Measurements from ENCODE around the gene SAMD4A. TPM values are rescaled to one million over a fixed set of nuclear protein-coding genes. Genes with fewer than 3 reads are reported as not detected.
"Not testable (repeated sequence)": the region's sequence is repeated elsewhere in the genome, so short reads cannot be mapped to it uniquely, and the experiment has no call there.

Gene SAMD4A
- total RNA-seq, 1 donor from 2014 or later: 30.6 TPM

GRCh38 chr14:54747616-54748015 is 180.7 kb downstream of the SAMD4A start:
- TF ChIP-seq, protein P1, sequence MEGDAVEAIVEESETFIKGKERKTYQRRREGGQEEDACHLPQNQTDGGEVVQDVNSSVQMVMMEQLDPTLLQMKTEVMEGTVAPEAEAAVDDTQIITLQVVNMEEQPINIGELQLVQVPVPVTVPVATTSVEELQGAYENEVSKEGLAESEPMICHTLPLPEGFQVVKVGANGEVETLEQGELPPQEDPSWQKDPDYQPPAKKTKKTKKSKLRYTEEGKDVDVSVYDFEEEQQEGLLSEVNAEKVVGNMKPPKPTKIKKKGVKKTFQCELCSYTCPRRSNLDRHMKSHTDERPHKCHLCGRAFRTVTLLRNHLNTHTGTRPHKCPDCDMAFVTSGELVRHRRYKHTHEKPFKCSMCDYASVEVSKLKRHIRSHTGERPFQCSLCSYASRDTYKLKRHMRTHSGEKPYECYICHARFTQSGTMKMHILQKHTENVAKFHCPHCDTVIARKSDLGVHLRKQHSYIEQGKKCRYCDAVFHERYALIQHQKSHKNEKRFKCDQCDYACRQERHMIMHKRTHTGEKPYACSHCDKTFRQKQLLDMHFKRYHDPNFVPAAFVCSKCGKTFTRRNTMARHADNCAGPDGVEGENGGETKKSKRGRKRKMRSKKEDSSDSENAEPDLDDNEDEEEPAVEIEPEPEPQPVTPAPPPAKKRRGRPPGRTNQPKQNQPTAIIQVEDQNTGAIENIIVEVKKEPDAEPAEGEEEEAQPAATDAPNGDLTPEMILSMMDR (IDR thresholded peaks at IDR 0.05): no peak
- peaks cover 16% of the 10 kb centered on the region for H3K36me3 ChIP-seq
- H3K4me3 ChIP-seq: no peak overlapping the region
- no peaks in the 10 kb centered on the region for H3K4me1 ChIP-seq
- DNase-seq (no peak), ATAC-seq (no peak)
- no peaks in the 10 kb centered on the region for H3K9me3 ChIP-seq
- H3K27ac ChIP-seq: no peak overlapping the region
- no peaks in the 10 kb centered on the region for H3K27me3 ChIP-seq (ENCODE audit: low read depth)
- intact Hi-C loops (cut with DNase I): no loop called here

DNA sequence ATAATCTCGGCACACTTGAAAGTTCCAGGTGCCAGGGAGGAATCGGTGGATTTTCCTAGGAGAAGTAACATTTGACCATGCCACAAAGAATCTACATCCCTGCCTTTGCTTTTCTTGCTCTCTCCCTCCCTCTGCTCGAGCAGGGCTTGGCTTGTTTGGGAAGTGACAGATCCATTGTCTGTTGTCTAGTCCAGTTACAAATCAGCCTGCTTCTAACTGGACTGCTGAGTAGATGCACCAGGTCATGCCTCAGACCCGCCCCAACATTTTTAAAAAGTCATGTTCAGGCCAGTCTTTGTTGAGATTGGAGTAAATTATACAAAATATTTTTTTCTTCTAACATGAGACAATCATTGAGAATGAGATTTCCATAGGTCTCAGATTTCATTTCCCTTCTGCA is 182.3 kb downstream of the SAMD4A start:
- H3K4me3 ChIP-seq: no peak overlapping the region
- no peaks in the 10 kb centered on the region for H3K27me3 ChIP-seq (ENCODE audit: low read depth)
- ATAC-seq (no peak), DNase-seq (no peak)
- H3K4me1 ChIP-seq: no peaks in the 10 kb centered on the region
- TF ChIP-seq, protein P1 (IDR thresholded peaks at IDR 0.05): no peak
- H3K36me3 ChIP-seq: peaks cover 21% of the 10 kb centered on the region
- H3K9me3 ChIP-seq: no peaks in the 10 kb centered on the region
- intact Hi-C loops (cut with DNase I): no loop called here
- no peak overlapping the region for H3K27ac ChIP-seq

DNA sequence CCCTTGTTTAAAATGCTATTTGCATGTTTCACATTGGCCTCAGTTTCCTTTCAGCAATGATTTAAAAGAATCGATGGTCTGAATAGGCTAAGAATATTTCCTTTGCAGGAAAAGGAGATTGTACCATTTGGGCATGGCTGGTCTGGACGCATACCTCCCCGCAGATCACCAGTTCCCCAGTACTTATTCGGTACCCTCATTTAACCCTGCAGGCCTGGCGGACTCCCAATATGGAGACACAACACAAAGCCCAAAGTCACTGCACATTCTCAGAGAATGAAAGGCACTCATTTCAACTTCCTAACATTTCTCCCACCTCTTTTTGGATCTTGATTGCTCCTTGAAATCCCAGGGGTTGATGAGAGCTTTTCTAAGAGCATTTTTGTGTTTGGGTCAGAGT is 182.8 kb downstream of the SAMD4A start:
- TF ChIP-seq, protein P1 (IDR thresholded peaks at IDR 0.05): no peak
- Histone ChIP-seq H3K9me3 (no peaks in the 10 kb centered on the region), H3K4me1 (no peaks in the 10 kb centered on the region), H3K27ac (no peak overlapping the region), H3K27me3 (ENCODE audit: low read depth) (no peaks in the 10 kb centered on the region), H3K4me3 (no peak overlapping the region), H3K36me3 (peaks cover 22% of the 10 kb centered on the region)
- intact Hi-C loops (cut with DNase I): no loop called here
- DNase-seq (no peak), ATAC-seq (no peak)

DNA sequence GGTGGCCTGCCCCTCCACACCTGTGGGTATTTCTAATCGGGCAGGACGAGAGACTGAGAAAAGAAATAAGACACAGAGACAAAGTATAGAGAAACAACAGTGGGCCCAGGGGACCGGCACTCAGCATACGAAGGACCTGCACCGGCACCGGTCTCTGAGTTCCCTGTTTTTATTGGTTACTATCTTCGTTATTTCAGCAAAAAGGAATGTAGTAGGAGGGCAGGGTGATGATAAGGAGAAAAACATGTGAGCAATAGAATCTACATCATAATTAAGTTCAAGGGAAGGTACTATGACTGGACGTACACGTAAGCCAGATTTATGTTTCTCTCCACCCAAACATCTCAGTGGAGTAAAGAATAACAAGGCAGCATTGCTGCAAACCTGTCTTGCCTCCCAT is 185.7 kb downstream of the SAMD4A start:
- H3K27ac ChIP-seq; intact Hi-C loops (cut with DNase I); DNase-seq; H3K4me3 ChIP-seq; H3K27me3 ChIP-seq (ENCODE audit: low read depth); ATAC-seq; H3K9me3 ChIP-seq: not testable (repeated sequence)
- H3K36me3 ChIP-seq: peaks cover 28% of the 10 kb centered on the region
- H3K4me1 ChIP-seq: peaks cover 11% of the 10 kb centered on the region

DNA sequence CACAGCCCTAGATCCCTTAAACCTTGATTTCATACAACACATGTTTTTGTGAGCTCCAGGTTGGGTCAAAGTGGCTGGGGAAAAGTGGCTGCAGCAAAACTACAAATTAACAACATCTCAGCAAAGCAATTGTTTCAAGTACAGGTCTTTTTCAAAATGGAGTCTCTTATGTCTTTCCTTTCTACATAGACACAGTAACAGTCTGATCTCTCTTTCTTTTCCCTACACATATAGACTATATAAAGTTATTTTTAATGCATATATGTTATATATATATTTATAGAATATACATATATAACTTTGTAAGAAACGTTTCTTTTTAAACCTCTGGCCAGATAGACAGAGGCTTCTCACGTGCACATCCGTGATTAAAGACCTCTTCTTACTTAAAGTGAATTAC is 186.5 kb downstream of the SAMD4A start:
- H3K9me3 ChIP-seq; DNase-seq; H3K27me3 ChIP-seq (ENCODE audit: low read depth); H3K27ac ChIP-seq; H3K4me3 ChIP-seq; ATAC-seq; intact Hi-C loops (cut with DNase I): not testable (repeated sequence)
- H3K4me1 ChIP-seq: peaks cover 15% of the 10 kb centered on the region
- H3K36me3 ChIP-seq: peaks cover 28% of the 10 kb centered on the region

DNA sequence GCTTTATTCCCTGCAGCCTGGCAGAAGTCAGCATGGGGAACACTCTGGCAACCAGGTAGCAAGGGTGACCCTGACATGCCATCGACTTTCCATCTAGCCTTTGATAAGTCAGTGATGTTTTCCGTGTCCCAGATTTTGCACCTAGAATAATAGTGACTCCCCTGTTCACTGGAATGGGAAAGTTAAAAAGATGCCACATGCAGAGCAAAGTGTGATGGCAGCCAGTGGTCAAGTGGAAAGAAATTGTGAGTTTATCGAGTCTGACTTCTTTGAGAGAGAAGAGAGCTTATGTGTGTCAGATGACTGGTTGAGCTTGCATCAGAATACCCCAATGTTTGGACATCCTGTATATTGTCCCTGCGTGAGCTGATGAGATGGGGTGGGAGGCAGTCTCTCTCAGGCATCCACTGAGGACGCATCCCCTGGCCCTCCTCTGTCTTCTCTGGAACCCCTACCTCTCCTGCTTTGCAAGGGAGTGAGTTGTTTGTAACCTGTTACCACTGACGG is 187.2 kb downstream of the SAMD4A start:
- Histone ChIP-seq H3K4me3 (no peak overlapping the region), H3K27me3 (ENCODE audit: low read depth) (no peaks in the 10 kb centered on the region), H3K9me3 (no peaks in the 10 kb centered on the region), H3K4me1 (peaks cover 15% of the 10 kb centered on the region), H3K27ac (no peak overlapping the region), H3K36me3 (peaks cover 28% of the 10 kb centered on the region)
- intact Hi-C loops (cut with DNase I): no loop called here
- TF ChIP-seq, protein P1 (IDR thresholded peaks at IDR 0.05): no peak
- DNase-seq (no peak), ATAC-seq (no peak)

All from lower lobe of right lung (tissue), 2 donors.